ENCODE measurements around the gene ADISSP. TPM values are rescaled to one million over a fixed set of nuclear protein-coding genes. Genes with fewer than 3 reads are reported as not detected.
A peak's percentile ranks its signal among the peaks of the same experiment; 100 is the strongest.

ADISSP gene
- total RNA-seq, 6 experiments from 2014 or later: 86.0 to 105 (median 89.9) TPM

GRCh38 chr20:3751675-3752385 is 15.7 kb downstream of the ADISSP start:
- Mint-ChIP-seq H3K27ac (no peak overlapping the region), H3K4me3 (no peak overlapping the region)

GRCh38 chr20:3751305-3751674 is 16.3 kb downstream of the ADISSP start:
- Mint-ChIP-seq H3K4me3 (no peak overlapping the region), H3K27ac (no peak overlapping the region), H3K27me3 (ENCODE audit: insufficient read depth) (peaks cover 2% of the 10 kb centered on the region; the same call in 1 of the 2 replicates), H3K36me3 (ENCODE audit: low read depth) (peaks cover 10% of the 10 kb centered on the region), H3K9me3 (no peaks in the 10 kb centered on the region), H3K4me1 (ENCODE audit: low read depth) (no peaks in the 10 kb centered on the region)
- no peak for DNase-seq
- no peak for TF ChIP-seq CTCF (IDR thresholded peaks at IDR 0.05)

More at GRCh38 chr20:3751675-3752385, 15.7 kb downstream of the ADISSP start:
- H3K27me3 Mint-ChIP-seq (ENCODE audit: insufficient read depth): peaks cover 2% of the 10 kb centered on the region; the same call in 1 of the 2 replicates
- H3K4me1 Mint-ChIP-seq (ENCODE audit: low read depth): no peaks in the 10 kb centered on the region
- DNase-seq: no peak
- TF ChIP-seq CTCF (IDR thresholded peaks at IDR 0.05): no peak
- H3K9me3 Mint-ChIP-seq: no peaks in the 10 kb centered on the region
- peaks cover 10% of the 10 kb centered on the region for H3K36me3 Mint-ChIP-seq (ENCODE audit: low read depth)

GRCh38 chr20:3749689-3750531 is 17.6 kb downstream of the ADISSP start:
- H3K4me1 Mint-ChIP-seq (ENCODE audit: low read depth): no peaks in the 10 kb centered on the region

GRCh38 chr20:3749087-3749688 is 18.4 kb downstream of the ADISSP start:
- H3K4me1 Mint-ChIP-seq (ENCODE audit: low read depth): no peaks in the 10 kb centered on the region
- no peak for TF ChIP-seq CTCF (IDR thresholded peaks at IDR 0.05)
- H3K27ac Mint-ChIP-seq: no peak overlapping the region
- peaks cover 10% of the 10 kb centered on the region for H3K36me3 Mint-ChIP-seq (ENCODE audit: low read depth)
- peaks cover 6% of the 10 kb centered on the region for H3K27me3 Mint-ChIP-seq (ENCODE audit: insufficient read depth)
- DNase-seq: no peak
- no peaks in the 10 kb centered on the region for H3K9me3 Mint-ChIP-seq
- no peak overlapping the region for H3K4me3 Mint-ChIP-seq

More at GRCh38 chr20:3749689-3750531, 17.6 kb downstream of the ADISSP start:
- peak; percentile 78 for TF ChIP-seq CTCF (IDR thresholded peaks at IDR 0.05)
- Mint-ChIP-seq H3K27me3 (ENCODE audit: insufficient read depth) (peaks cover 6% of the 10 kb centered on the region), H3K36me3 (ENCODE audit: low read depth) (peaks cover 10% of the 10 kb centered on the region), H3K4me3 (no peak overlapping the region), H3K27ac (no peak overlapping the region), H3K9me3 (no peaks in the 10 kb centered on the region)
- DNase-seq: no peak

GRCh38 chr20:3748073-3748472 is 19.5 kb downstream of the ADISSP start:
- Mint-ChIP-seq H3K27ac (no peak overlapping the region), H3K9me3 (no peaks in the 10 kb centered on the region), H3K36me3 (ENCODE audit: low read depth) (peaks cover 10% of the 10 kb centered on the region), H3K4me3 (no peak overlapping the region), H3K4me1 (ENCODE audit: low read depth) (no peaks in the 10 kb centered on the region), H3K27me3 (ENCODE audit: insufficient read depth) (peaks cover 6% of the 10 kb centered on the region)
- no peak for TF ChIP-seq CTCF (IDR thresholded peaks at IDR 0.05)
- DNase-seq: no peak
